OCI-LY7 (cell line): Measurements from ENCODE around the gene DDX51. TPM values are rescaled to one million over a fixed set of nuclear protein-coding genes. Genes with fewer than 3 reads are reported as not detected.

Experiments
- BruUV-seq: library from RNA; stranded (reverse); fragments of 400-500 nt; replicated peaks from 2 replicates; lab custom pipeline; 2021; lab: Mats Ljungman, UMichigan
- CTCF ChIA-PET: fragments of 300-600 bp; sonication (Branson Sonifier 250); formaldehyde crosslinking; loops from one replicate; lab custom pipeline; 2022; ENCODE audit warnings: antibody characterized with exemption; ENCODE audit not compliant: unreplicated experiment; lab: Charles Lee
- POLR2A ChIA-PET: fragments of 300-600 bp; sonication (Branson Sonifier 250); formaldehyde crosslinking; loops from one replicate; lab custom pipeline; 2022; ENCODE audit warnings: antibody characterized with exemption; lab: Charles Lee
- DNase-seq: peaks from one replicate; pipeline ENCODE4 v3.0.0-alpha.2; 2015; ENCODE audit warnings: low spot score
- H2AFZ ChIP-seq: fragments of 200-600 bp; sonication (generic), shearing (Covaris generic); 2 replicates; pipeline ENCODE4 v1.6.1; 2014; ENCODE audit warnings: mild to moderate bottlenecking, antibody characterized with exemption, low read length, moderate library complexity
- H3K27ac ChIP-seq: fragments of 200-600 bp; sonication (generic); 2 replicates; pipeline ENCODE4 v1.5.1; 2014; ENCODE audit warnings: mixed run types, low read depth, mild to moderate bottlenecking, moderate library complexity, low read length, inconsistent platforms; ENCODE audit not compliant: poor library complexity, severe bottlenecking
- H3K36me3 ChIP-seq: fragments of 200-600 bp; sonication (generic); 2 replicates; pipeline ENCODE4 v1.6.1; 2014; ENCODE audit warnings: mild to moderate bottlenecking, antibody characterized with exemption, low read length, moderate library complexity, mixed read lengths; ENCODE audit not compliant: insufficient read depth
- H3K4me1 ChIP-seq: fragments of 200-600 bp; sonication (generic); 2 replicates; pipeline ENCODE4 v1.5.1; 2014; ENCODE audit warnings: mild to moderate bottlenecking, low read length; ENCODE audit not compliant: insufficient read depth, poor library complexity, severe bottlenecking
- H3K4me2 ChIP-seq: fragments of 200-600 bp; sonication (generic); 2 replicates; pipeline ENCODE4 v1.6.1; 2014; ENCODE audit warnings: mild to moderate bottlenecking, low read length
- H3K4me3 ChIP-seq: fragments of 200-600 bp; sonication (generic); 2 replicates; pipeline ENCODE4 v1.5.1; 2014; ENCODE audit warnings: mild to moderate bottlenecking, low read depth, low read length; ENCODE audit not compliant: poor library complexity, severe bottlenecking
- H3K79me2 ChIP-seq: fragments of 200-600 bp; sonication (generic); 2 replicates; pipeline ENCODE4 v1.6.1; 2016; ENCODE audit warnings: low read depth, mild to moderate bottlenecking, low read length, moderate library complexity, mixed read lengths; ENCODE audit not compliant: insufficient read depth
- H3K9me2 ChIP-seq: fragments of 200-600 bp; sonication (generic); 2 replicates; pipeline ENCODE4 v1.6.1; 2016; ENCODE audit warnings: mild to moderate bottlenecking, low read length, mixed read lengths; ENCODE audit not compliant: insufficient read depth
- H3K9me3 ChIP-seq: fragments of 200-600 bp; sonication (generic); 2 replicates; pipeline ENCODE4 v1.6.1; 2014; ENCODE audit warnings: mild to moderate bottlenecking, mixed run types, low read length, mixed read lengths
- H4K20me1 ChIP-seq: fragments of 200-600 bp; sonication (generic); 2 replicates; pipeline ENCODE4 v1.6.1; 2014; ENCODE audit warnings: mild to moderate bottlenecking, antibody characterized with exemption, low read length, moderate library complexity, mixed read lengths; ENCODE audit not compliant: insufficient read depth
- CTCF ChIP-seq: fragments of 200-600 bp; sonication (generic); conservative IDR thresholded peaks from 2 replicates; pipeline ENCODE4 v1.5.1; 2014; ENCODE audit warnings: mild to moderate bottlenecking, antibody characterized with exemption, low read length, moderate library complexity, mixed read lengths
- EZH2phosphoT487 ChIP-seq: fragments of 200-600 bp; sonication (generic); IDR thresholded peaks from 2 replicates; pipeline ENCODE4 v1.6.1; 2018; ENCODE audit warnings: low read depth, borderline replicate concordance, mild to moderate bottlenecking, mixed run types, antibody characterized with exemption, low read length, moderate library complexity, mixed read lengths
- intact Hi-C: fragments of 100-400 bp; cut with micrococcal nuclease; formaldehyde crosslinking; loops from one replicate; pipeline ENCODE4 v1.10.0; 2022; ENCODE audit not compliant: unreplicated experiment
- total RNA-seq, 2 experiments: library from RNA; depleted of rRNA in 1 of 2; stranded (reverse); fragments of >200 nt in 1 of 2; shearing (Covaris generic) in 1 of 2; gene quantifications; 2 replicates each; pipeline ENCODE4 v1.2.3, GENCODE V29; 2014 to 2022

Gene DDX51
- total RNA-seq, 2 experiments from 2014 or later = 47.1 to 63.1 TPM

DNA sequence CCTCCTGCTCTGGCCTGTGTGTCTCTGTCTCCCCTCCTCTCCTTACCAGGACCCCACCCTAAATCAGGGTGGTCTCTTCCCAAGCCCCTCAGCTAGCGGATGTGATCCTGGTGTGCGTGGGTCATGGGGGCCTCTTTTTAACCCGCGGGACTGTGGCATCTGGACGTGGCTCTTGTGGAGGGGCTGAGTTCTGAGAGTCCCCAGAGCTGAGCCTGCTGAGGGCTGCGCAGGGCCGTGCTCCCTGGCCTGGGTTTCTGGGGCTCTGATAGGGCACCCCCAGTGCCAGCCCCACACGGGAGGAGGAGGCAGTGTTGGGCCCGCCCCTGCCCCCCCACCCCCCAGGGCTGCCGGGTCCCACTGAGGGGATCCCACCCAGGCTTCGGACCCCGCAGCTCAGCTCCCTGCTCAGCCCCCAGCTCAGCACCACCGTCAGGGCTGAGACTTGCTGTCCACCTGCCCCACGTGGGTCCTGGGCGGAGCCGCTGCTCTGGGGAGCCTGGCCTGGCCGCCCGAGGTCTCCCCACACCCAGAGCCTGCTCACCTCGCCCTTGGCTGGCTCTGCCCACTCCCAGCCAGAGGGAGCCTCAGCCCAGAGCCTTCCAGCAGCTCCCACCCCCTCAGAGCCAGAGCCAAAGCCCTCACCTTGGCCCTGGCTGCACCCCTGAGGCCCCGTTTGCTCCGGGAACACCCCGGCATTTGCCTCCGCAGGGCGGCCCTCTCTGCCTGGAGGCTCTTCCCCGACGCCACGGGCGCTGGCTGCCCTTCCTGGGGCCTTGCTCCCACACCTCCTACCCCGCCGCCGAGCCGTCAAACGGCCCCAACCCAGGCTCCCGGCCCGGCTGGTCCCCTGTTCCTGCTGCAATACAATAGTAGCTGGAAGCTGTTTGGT is 31.6 kb upstream of the DDX51 start:
- H3K27ac ChIP-seq = no peak overlapping the region
- H4K20me1 ChIP-seq = no peaks in the 10 kb centered on the region
- no peak for DNase-seq
- no peaks in the 10 kb centered on the region for H3K9me3 ChIP-seq
- H3K9me2 ChIP-seq = no peaks in the 10 kb centered on the region
- no TSS peak for BruUV-seq
- H3K4me2 ChIP-seq = no peak overlapping the region
- no peaks in the 10 kb centered on the region for H3K36me3 ChIP-seq
- peaks cover 14% of the 10 kb centered on the region for H3K4me1 ChIP-seq
- no peaks in the 10 kb centered on the region for H3K79me2 ChIP-seq
- ChIA-PET CTCF (no interaction called here), POLR2A (no interaction called here)
- H2AFZ ChIP-seq = no peak overlapping the region
- intact Hi-C loops = no loop called here
- TF ChIP-seq EZH2phosphoT487 = no peak
- TF ChIP-seq CTCF = no peak
- H3K4me3 ChIP-seq = no peak overlapping the region

- H3K9me3 ChIP-seq = no peaks in the 10 kb centered on the region
- no peak overlapping the region for H3K4me2 ChIP-seq
- no peak overlapping the region for H3K4me3 ChIP-seq
- no TSS peak for BruUV-seq
- no peaks in the 10 kb centered on the region for H4K20me1 ChIP-seq
- no peak for TF ChIP-seq EZH2phosphoT487
- no peak for TF ChIP-seq CTCF
- no peaks in the 10 kb centered on the region for H3K36me3 ChIP-seq
- no peak overlapping the region for H3K27ac ChIP-seq
- intact Hi-C loops = no loop called here
- CTCF ChIA-PET = no interaction called here
- POLR2A ChIA-PET = no interaction called here
- no peak for DNase-seq
- no peak overlapping the region for H2AFZ ChIP-seq
- H3K79me2 ChIP-seq = no peaks in the 10 kb centered on the region
- no peaks in the 10 kb centered on the region for H3K9me2 ChIP-seq
- H3K4me1 ChIP-seq = peaks cover 14% of the 10 kb centered on the region
Observed at GRCh38 chr12:132174839-132175490, 30.8 kb upstream of the DDX51 start.
